GM19467 (cell line): ENCODE data around the gene MKRN2.

Experiments
- ATAC-seq: cut with Tn5 transposase; IDR thresholded peaks from one replicate; pipeline ENCODE4 v1.9.1; 2021; ENCODE audit warnings: mild to moderate bottlenecking, moderate library complexity; ENCODE audit not compliant: unreplicated experiment

The MKRN2 gene

GRCh38 chr3:12549971-12550760 lies 6.7 kb upstream of the MKRN2 start:
- no peak for ATAC-seq

- no peak for ATAC-seq
Measured at GRCh38 chr3:12553921-12554391, 2.9 kb upstream of the MKRN2 start.

GRCh38 chr3:12556314-12556689 lies 585 bp upstream of the MKRN2 start:
- no peak for ATAC-seq

GRCh38 chr3:12557473-12558100 lies 700 bp downstream of the MKRN2 start:
- ATAC-seq = no peak

- no peak for ATAC-seq
Measured at GRCh38 chr3:12558706-12559105, 1.8 kb downstream of the MKRN2 start.

GRCh38 chr3:12559520-12559919 lies 2.6 kb downstream of the MKRN2 start:
- ATAC-seq = no peak

- no peak for ATAC-seq
Measured at GRCh38 chr3:12560505-12561190, 3.8 kb downstream of the MKRN2 start.

GRCh38 chr3:12561397-12561796 lies 4.5 kb downstream of the MKRN2 start:
- no peak for ATAC-seq

GRCh38 chr3:12562451-12562850 lies 5.6 kb downstream of the MKRN2 start:
- no peak for ATAC-seq

GRCh38 chr3:12566976-12567375 lies 10.1 kb downstream of the MKRN2 start:
- ATAC-seq = no peak

GRCh38 chr3:12568747-12569146 lies 11.9 kb downstream of the MKRN2 start:
- no peak for ATAC-seq

- ATAC-seq = no peak
Measured at GRCh38 chr3:12569836-12570235, 12.9 kb downstream of the MKRN2 start.

GRCh38 chr3:12571986-12572385 lies 15.1 kb downstream of the MKRN2 start:
- no peak for ATAC-seq

- no peak for ATAC-seq
Measured at GRCh38 chr3:12574131-12574530, 17.2 kb downstream of the MKRN2 start.

- no peak for ATAC-seq
Measured at GRCh38 chr3:12574661-12575060, 17.8 kb downstream of the MKRN2 start.

GRCh38 chr3:12577379-12577778 lies 20.5 kb downstream of the MKRN2 start:
- no peak for ATAC-seq

- no peak for ATAC-seq
Measured at GRCh38 chr3:12578742-12579141, 21.9 kb downstream of the MKRN2 start.

- no peak for ATAC-seq
Measured at GRCh38 chr3:12579456-12579855, 22.6 kb downstream of the MKRN2 start.

GRCh38 chr3:12579905-12580304 lies 23.0 kb downstream of the MKRN2 start:
- no peak for ATAC-seq

- ATAC-seq = no peak
Measured at GRCh38 chr3:12582730-12583129, 25.8 kb downstream of the MKRN2 start.

- ATAC-seq = no peak
Measured at GRCh38 chr3:12583280-12583679, 26.4 kb downstream of the MKRN2 start.

GRCh38 chr3:12584083-12584482 lies 27.2 kb downstream of the MKRN2 start:
- no peak for ATAC-seq
